GM19099 (cell line): Measurements from ENCODE around the gene MYO18A.
A peak's percentile ranks its signal among the peaks of the same experiment; 100 is the strongest.

ENCODE experiments used
- POLR2A ChIP-seq: IDR thresholded peaks from 3 replicates; pipeline ENCODE4 v1.6.1; 2011; ENCODE audit warnings: low read depth; ENCODE audit not compliant: insufficient read length; ENCODE audit errors: extremely low read depth

MYO18A gene

GRCh38 chr17:29162909-29163341, 17.3 kb downstream of the MYO18A start:
- no peak for TF ChIP-seq POLR2A

GRCh38 chr17:29162082-29162908, 17.9 kb downstream of the MYO18A start:
- TF ChIP-seq POLR2A = no peak

GRCh38 chr17:29160253-29160652, 19.9 kb downstream of the MYO18A start:
- no peak for TF ChIP-seq POLR2A

GRCh38 chr17:29159306-29159860, 20.8 kb downstream of the MYO18A start:
- TF ChIP-seq POLR2A = no peak

GRCh38 chr17:29158488-29159275, 21.5 kb downstream of the MYO18A start:
- TF ChIP-seq POLR2A = no peak

GRCh38 chr17:29158096-29158487, 22.1 kb downstream of the MYO18A start:
- TF ChIP-seq POLR2A = no peak

GRCh38 chr17:29157310-29157709, 22.9 kb downstream of the MYO18A start:
- no peak for TF ChIP-seq POLR2A

- TF ChIP-seq POLR2A = no peak
Measured at GRCh38 chr17:29156781-29157180, 23.4 kb downstream of the MYO18A start.

GRCh38 chr17:29155966-29156338, 24.2 kb downstream of the MYO18A start:
- no peak for TF ChIP-seq POLR2A

- no peak for TF ChIP-seq POLR2A
Measured at GRCh38 chr17:29155227-29155965, 24.8 kb downstream of the MYO18A start.

GRCh38 chr17:29154516-29155226, 25.5 kb downstream of the MYO18A start:
- no peak for TF ChIP-seq POLR2A

GRCh38 chr17:29151567-29151966, 28.6 kb downstream of the MYO18A start:
- TF ChIP-seq POLR2A = no peak

- no peak for TF ChIP-seq POLR2A
Measured at GRCh38 chr17:29150161-29150560, 30.0 kb downstream of the MYO18A start.

GRCh38 chr17:29149431-29150064, 30.6 kb downstream of the MYO18A start:
- no peak for TF ChIP-seq POLR2A

- peak; percentile 84 for TF ChIP-seq POLR2A
Measured at GRCh38 chr17:29148790-29149430, 31.3 kb downstream of the MYO18A start.
